SU-DHL-6 (cell line): ENCODE measurements around the gene ASB16.
A peak's percentile ranks its signal among the peaks of the same experiment; 100 is the strongest.

Experiments
- H2AFZ ChIP-seq: fragments of 200-600 bp; sonication (generic); 2 replicates; pipeline ENCODE4 v1.6.1; 2014; ENCODE audit warnings: low read depth, mild to moderate bottlenecking, moderate library complexity, mixed read lengths, antibody characterized with exemption, low read length; ENCODE audit not compliant: severe bottlenecking
- H3F3A ChIP-seq: fragments of 200-600 bp; shearing (Covaris generic); 2 replicates; pipeline ENCODE4 v1.6.0; 2016; ENCODE audit warnings: antibody characterized with exemption, mild to moderate bottlenecking; ENCODE audit not compliant: insufficient read depth
- H3K27ac ChIP-seq: fragments of 200-600 bp; sonication (generic); 2 replicates; pipeline ENCODE4 v1.5.1; 2016; ENCODE audit warnings: low read depth, mild to moderate bottlenecking, low read length, moderate library complexity, mixed read lengths
- H3K27me3 ChIP-seq: fragments of 200-600 bp; sonication (generic), shearing (Covaris generic); 2 replicates; pipeline ENCODE4 v1.6.0; 2014; ENCODE audit warnings: mild to moderate bottlenecking, low read length
- H3K36me3 ChIP-seq: fragments of 200-600 bp; sonication (generic); 2 replicates; pipeline ENCODE4 v1.6.1; 2014; ENCODE audit warnings: mild to moderate bottlenecking, low read length, mixed read lengths
- H3K4me2 ChIP-seq: fragments of 300-600, 200-600 bp; shearing (Covaris generic), sonication (generic); 2 replicates; pipeline ENCODE4 v1.6.0; 2014; ENCODE audit warnings: low read length, low read depth, mild to moderate bottlenecking; ENCODE audit not compliant: poor library complexity, severe bottlenecking
- H3K4me3 ChIP-seq: fragments of 200-600 bp; sonication (generic); 2 replicates; pipeline ENCODE4 v1.5.1; 2014; ENCODE audit warnings: antibody characterized with exemption, low read length, mild to moderate bottlenecking, mixed read lengths; ENCODE audit not compliant: insufficient read depth, poor library complexity, severe bottlenecking
- H3K79me2 ChIP-seq: fragments of 200-600 bp; sonication (generic); 2 replicates; pipeline ENCODE4 v1.6.1; 2014; ENCODE audit warnings: mild to moderate bottlenecking, low read length, moderate library complexity; ENCODE audit not compliant: insufficient read depth
- H3K9ac ChIP-seq: fragments of 200-600 bp; sonication (generic); 2 replicates; pipeline ENCODE4 v1.7.0; 2014; ENCODE audit warnings: mild to moderate bottlenecking, low read length
- H3K9me2 ChIP-seq: fragments of 200-600 bp; sonication (generic); replicated peaks from 2 replicates; pipeline ENCODE4 v1.6.1; 2014; ENCODE audit warnings: low read length; ENCODE audit not compliant: insufficient read depth
- H3K9me3 ChIP-seq: fragments of 200-600 bp; sonication (generic); 2 replicates; pipeline ENCODE4 v1.6.1; 2014; ENCODE audit warnings: low read length, mixed read lengths; ENCODE audit not compliant: insufficient read depth
- H4K20me1 ChIP-seq: fragments of 200-600 bp; sonication (generic); 2 replicates; pipeline ENCODE4 v1.6.1; 2014; ENCODE audit warnings: low read depth, mild to moderate bottlenecking, antibody characterized with exemption, low read length, moderate library complexity, mixed read lengths
- EZH2phosphoT487 ChIP-seq: fragments of 200-600 bp; sonication (generic), shearing (Covaris generic); conservative IDR thresholded peaks from 2 replicates; pipeline ENCODE4 v1.6.1; 2018; ENCODE audit warnings: mild to moderate bottlenecking, antibody characterized with exemption, low read length, moderate library complexity, mixed read lengths
- TF ChIP-seq, protein P1 (sequence below): fragments of 200-600 bp; sonication (generic); IDR thresholded peaks from one replicate; pipeline ENCODE4 v1.5.1; 2017; ENCODE audit warnings: antibody characterized with exemption, mild to moderate bottlenecking, low read length, moderate library complexity; ENCODE audit not compliant: insufficient read depth, poor library complexity, severe bottlenecking

Gene ASB16

DNA sequence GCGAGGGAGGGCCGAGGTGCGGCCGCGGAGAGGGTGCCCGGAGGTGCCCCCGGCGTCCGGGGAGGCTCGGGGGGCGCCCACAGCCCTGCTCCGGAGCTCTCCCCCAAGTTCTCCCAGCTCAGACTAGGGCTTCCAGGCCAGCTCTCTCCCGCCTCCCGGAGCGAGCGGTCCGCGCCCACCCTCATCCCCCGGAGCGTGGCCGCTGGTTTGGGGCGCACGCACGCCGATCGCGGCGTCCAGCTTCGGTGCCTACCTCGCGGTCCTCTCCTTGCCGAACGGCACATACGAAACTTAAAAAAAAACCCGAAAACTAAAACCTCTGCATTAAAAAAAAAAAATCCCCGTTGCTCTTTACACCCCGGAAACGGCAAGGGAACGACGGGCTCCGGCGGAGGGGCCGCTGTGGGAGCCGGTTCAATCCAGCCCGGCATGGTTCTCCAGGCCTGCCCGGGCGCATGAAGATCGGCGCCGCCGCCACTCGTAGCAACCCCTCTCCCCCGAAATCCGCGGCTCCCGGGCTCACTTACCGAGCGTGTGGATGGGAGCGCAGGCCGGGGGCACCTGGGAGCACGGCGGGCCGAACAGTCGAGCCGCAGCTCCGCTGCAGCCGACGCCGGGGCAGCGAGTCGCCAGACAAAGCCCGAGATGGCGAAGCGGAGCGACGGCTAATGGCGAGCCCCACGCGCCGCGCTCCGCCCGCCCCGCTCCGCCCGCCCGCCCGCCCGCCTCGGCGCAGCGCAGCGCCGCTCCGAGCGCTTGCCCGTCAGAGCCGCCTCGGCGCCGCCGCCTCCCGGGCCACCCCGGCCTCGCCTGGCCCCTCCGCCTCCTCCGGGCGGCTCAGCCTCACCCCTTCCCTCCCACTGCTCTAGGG is 49.9 kb downstream of the ASB16 start:
- H3K9me3 ChIP-seq, result no peaks in the 10 kb centered on the region
- H3K79me2 ChIP-seq, result peaks cover 30% of the 10 kb centered on the region
- no peaks in the 10 kb centered on the region for H4K20me1 ChIP-seq
- H3K9ac ChIP-seq, result peak overlapping the region; percentile 93
- peaks cover 7% of the 10 kb centered on the region for H3K36me3 ChIP-seq
- TF ChIP-seq, protein P1, sequence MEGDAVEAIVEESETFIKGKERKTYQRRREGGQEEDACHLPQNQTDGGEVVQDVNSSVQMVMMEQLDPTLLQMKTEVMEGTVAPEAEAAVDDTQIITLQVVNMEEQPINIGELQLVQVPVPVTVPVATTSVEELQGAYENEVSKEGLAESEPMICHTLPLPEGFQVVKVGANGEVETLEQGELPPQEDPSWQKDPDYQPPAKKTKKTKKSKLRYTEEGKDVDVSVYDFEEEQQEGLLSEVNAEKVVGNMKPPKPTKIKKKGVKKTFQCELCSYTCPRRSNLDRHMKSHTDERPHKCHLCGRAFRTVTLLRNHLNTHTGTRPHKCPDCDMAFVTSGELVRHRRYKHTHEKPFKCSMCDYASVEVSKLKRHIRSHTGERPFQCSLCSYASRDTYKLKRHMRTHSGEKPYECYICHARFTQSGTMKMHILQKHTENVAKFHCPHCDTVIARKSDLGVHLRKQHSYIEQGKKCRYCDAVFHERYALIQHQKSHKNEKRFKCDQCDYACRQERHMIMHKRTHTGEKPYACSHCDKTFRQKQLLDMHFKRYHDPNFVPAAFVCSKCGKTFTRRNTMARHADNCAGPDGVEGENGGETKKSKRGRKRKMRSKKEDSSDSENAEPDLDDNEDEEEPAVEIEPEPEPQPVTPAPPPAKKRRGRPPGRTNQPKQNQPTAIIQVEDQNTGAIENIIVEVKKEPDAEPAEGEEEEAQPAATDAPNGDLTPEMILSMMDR, result no peak
- TF ChIP-seq EZH2phosphoT487, result no peak
- H2AFZ ChIP-seq, result no peak overlapping the region
- H3K27ac ChIP-seq, result peak overlapping the region; percentile 95
- H3K9me2 ChIP-seq, result no peaks in the 10 kb centered on the region
- peak overlapping the region; percentile 83 for H3K4me2 ChIP-seq
- H3K27me3 ChIP-seq, result no peaks in the 10 kb centered on the region
- H3F3A ChIP-seq, result peaks cover 19% of the 10 kb centered on the region
- H3K4me3 ChIP-seq, result peak overlapping the region; percentile 66

DNA sequence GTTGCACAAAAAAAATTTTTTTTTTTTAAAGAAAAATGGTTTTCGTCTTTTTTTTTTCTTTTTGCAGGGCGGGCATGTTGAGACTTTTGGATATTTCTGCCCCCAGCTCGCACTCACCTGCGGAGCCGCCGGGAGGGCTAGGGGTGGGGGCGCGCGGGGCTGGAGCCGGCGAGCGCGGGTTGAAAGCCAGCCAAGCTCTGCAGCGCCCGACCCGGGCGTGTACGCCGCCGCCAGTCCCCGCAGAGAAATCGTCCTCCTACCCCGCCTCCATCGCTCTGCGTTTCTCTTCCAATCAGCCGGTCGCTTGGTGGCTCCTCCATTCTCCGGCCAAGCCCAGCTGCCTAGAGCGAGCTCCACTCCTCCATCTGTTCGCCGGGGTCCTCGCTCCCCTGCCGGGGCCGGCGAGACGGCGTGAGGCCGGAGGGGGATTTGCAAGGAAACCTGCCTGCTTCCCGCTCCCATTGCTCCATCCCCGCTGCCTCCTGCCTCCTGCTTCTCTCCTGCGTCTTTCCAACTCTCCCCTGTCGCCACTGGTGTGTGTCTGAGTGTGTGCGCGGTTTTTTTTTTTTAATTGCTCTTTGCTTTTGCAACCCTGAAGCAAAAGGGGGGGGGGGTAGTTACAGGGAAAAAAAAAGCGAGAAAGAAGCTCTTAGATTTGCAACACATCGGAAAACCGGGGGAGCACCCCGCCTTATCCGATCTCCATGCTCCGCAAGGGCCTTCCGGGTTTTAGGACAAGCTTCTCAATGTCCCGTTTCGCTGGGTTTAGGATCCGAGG is 50.8 kb downstream of the ASB16 start:
- Histone ChIP-seq H3K9ac (peak overlapping the region; percentile 93), H4K20me1 (no peaks in the 10 kb centered on the region), H3K9me3 (no peaks in the 10 kb centered on the region), H3K4me3 (peak overlapping the region; percentile 66), H3K36me3 (no peaks in the 10 kb centered on the region), H3K27ac (peak overlapping the region; percentile 95), H3K79me2 (peaks cover 25% of the 10 kb centered on the region), H3K27me3 (no peaks in the 10 kb centered on the region), H3K4me2 (peak overlapping the region; percentile 83), H2AFZ (peak overlapping the region; percentile 23), H3F3A (peaks cover 19% of the 10 kb centered on the region), H3K9me2 (no peaks in the 10 kb centered on the region)
- TF ChIP-seq, protein P1, result no peak
- no peak for TF ChIP-seq EZH2phosphoT487

DNA sequence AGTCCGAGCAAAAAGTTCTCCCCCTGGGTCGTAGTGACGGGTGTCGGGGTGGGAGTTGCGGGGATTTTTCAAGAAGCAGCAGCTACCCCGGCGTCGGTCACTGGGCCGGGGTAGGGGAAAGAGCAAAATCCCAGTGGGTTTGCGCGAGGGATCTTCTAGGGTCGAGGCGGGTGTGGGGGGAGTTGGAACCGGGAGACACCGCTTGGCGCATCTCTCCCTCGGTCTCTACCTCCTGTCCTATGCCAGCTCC is 51.3 kb downstream of the ASB16 start:
- H3K27ac ChIP-seq, result no peak overlapping the region
- peak overlapping the region; percentile 66 for H3K4me3 ChIP-seq
- H3F3A ChIP-seq, result peaks cover 15% of the 10 kb centered on the region
- peak overlapping the region; percentile 23 for H2AFZ ChIP-seq
- peak overlapping the region; percentile 93 for H3K9ac ChIP-seq
- TF ChIP-seq EZH2phosphoT487, result no peak
- H3K4me2 ChIP-seq, result peak overlapping the region; percentile 83
- H3K9me3 ChIP-seq, result no peaks in the 10 kb centered on the region
- H4K20me1 ChIP-seq, result no peaks in the 10 kb centered on the region
- peaks cover 21% of the 10 kb centered on the region for H3K79me2 ChIP-seq
- H3K27me3 ChIP-seq, result no peaks in the 10 kb centered on the region
- no peaks in the 10 kb centered on the region for H3K36me3 ChIP-seq
- no peaks in the 10 kb centered on the region for H3K9me2 ChIP-seq
